SU-DHL-6 (cell line): ENCODE data around the gene KCNQ1OT1.

ENCODE experiments used
- H2AFZ ChIP-seq: fragments of 200-600 bp; sonication (generic); 2 replicates; pipeline ENCODE4 v1.6.1; 2014; ENCODE audit warnings: low read depth, mild to moderate bottlenecking, moderate library complexity, mixed read lengths, antibody characterized with exemption, low read length; ENCODE audit not compliant: severe bottlenecking
- H3F3A ChIP-seq: fragments of 200-600 bp; shearing (Covaris generic); 2 replicates; pipeline ENCODE4 v1.6.0; 2016; ENCODE audit warnings: antibody characterized with exemption, mild to moderate bottlenecking; ENCODE audit not compliant: insufficient read depth
- H3K27ac ChIP-seq: fragments of 200-600 bp; sonication (generic); 2 replicates; pipeline ENCODE4 v1.5.1; 2016; ENCODE audit warnings: low read depth, mild to moderate bottlenecking, low read length, moderate library complexity, mixed read lengths
- H3K27me3 ChIP-seq: fragments of 200-600 bp; sonication (generic), shearing (Covaris generic); 2 replicates; pipeline ENCODE4 v1.6.0; 2014; ENCODE audit warnings: mild to moderate bottlenecking, low read length
- H3K36me3 ChIP-seq: fragments of 200-600 bp; sonication (generic); 2 replicates; pipeline ENCODE4 v1.6.1; 2014; ENCODE audit warnings: mild to moderate bottlenecking, low read length, mixed read lengths
- H3K4me2 ChIP-seq: fragments of 300-600, 200-600 bp; shearing (Covaris generic), sonication (generic); 2 replicates; pipeline ENCODE4 v1.6.0; 2014; ENCODE audit warnings: low read length, low read depth, mild to moderate bottlenecking; ENCODE audit not compliant: poor library complexity, severe bottlenecking
- H3K4me3 ChIP-seq: fragments of 200-600 bp; sonication (generic); 2 replicates; pipeline ENCODE4 v1.5.1; 2014; ENCODE audit warnings: antibody characterized with exemption, low read length, mild to moderate bottlenecking, mixed read lengths; ENCODE audit not compliant: insufficient read depth, poor library complexity, severe bottlenecking
- H3K79me2 ChIP-seq: fragments of 200-600 bp; sonication (generic); 2 replicates; pipeline ENCODE4 v1.6.1; 2014; ENCODE audit warnings: mild to moderate bottlenecking, low read length, moderate library complexity; ENCODE audit not compliant: insufficient read depth
- H3K9ac ChIP-seq: fragments of 200-600 bp; sonication (generic); 2 replicates; pipeline ENCODE4 v1.7.0; 2014; ENCODE audit warnings: mild to moderate bottlenecking, low read length
- H3K9me2 ChIP-seq: fragments of 200-600 bp; sonication (generic); replicated peaks from 2 replicates; pipeline ENCODE4 v1.6.1; 2014; ENCODE audit warnings: low read length; ENCODE audit not compliant: insufficient read depth
- H3K9me3 ChIP-seq: fragments of 200-600 bp; sonication (generic); 2 replicates; pipeline ENCODE4 v1.6.1; 2014; ENCODE audit warnings: low read length, mixed read lengths; ENCODE audit not compliant: insufficient read depth
- H4K20me1 ChIP-seq: fragments of 200-600 bp; sonication (generic); 2 replicates; pipeline ENCODE4 v1.6.1; 2014; ENCODE audit warnings: low read depth, mild to moderate bottlenecking, antibody characterized with exemption, low read length, moderate library complexity, mixed read lengths
- CTCF ChIP-seq: fragments of 200-600 bp; sonication (generic); IDR thresholded peaks from one replicate; pipeline ENCODE4 v1.5.1; 2017; ENCODE audit warnings: antibody characterized with exemption, mild to moderate bottlenecking, low read length, moderate library complexity; ENCODE audit not compliant: insufficient read depth, poor library complexity, severe bottlenecking
- EZH2phosphoT487 ChIP-seq: fragments of 200-600 bp; sonication (generic), shearing (Covaris generic); conservative IDR thresholded peaks from 2 replicates; pipeline ENCODE4 v1.6.1; 2018; ENCODE audit warnings: mild to moderate bottlenecking, antibody characterized with exemption, low read length, moderate library complexity, mixed read lengths

KCNQ1OT1 gene

GRCh38 chr11:2663506-2663905, 36.3 kb downstream of the KCNQ1OT1 start:
- no peaks in the 10 kb centered on the region for H4K20me1 ChIP-seq
- no peaks in the 10 kb centered on the region for H3K36me3 ChIP-seq

GRCh38 chr11:2662430-2663299, 37.1 kb downstream of the KCNQ1OT1 start:
- H3K36me3 ChIP-seq, result no peaks in the 10 kb centered on the region
- H4K20me1 ChIP-seq, result no peaks in the 10 kb centered on the region
- no peaks in the 10 kb centered on the region for H3K9me2 ChIP-seq
- no peak overlapping the region for H3K4me2 ChIP-seq
- H3K27ac ChIP-seq, result no peak overlapping the region
- no peak overlapping the region for H3K9ac ChIP-seq
- no peaks in the 10 kb centered on the region for H3K27me3 ChIP-seq
- no peaks in the 10 kb centered on the region for H3K79me2 ChIP-seq
- TF ChIP-seq EZH2phosphoT487 (no peak), CTCF (no peak)
- no peak overlapping the region for H3K4me3 ChIP-seq
- H2AFZ ChIP-seq, result no peak overlapping the region
- peaks cover 16% of the 10 kb centered on the region; the same call in 1 of the 2 replicates for H3K9me3 ChIP-seq
- no peaks in the 10 kb centered on the region for H3F3A ChIP-seq

More at GRCh38 chr11:2663506-2663905, 36.3 kb downstream of the KCNQ1OT1 start:
- TF ChIP-seq EZH2phosphoT487 (no peak), CTCF (no peak)
- H3K4me3 ChIP-seq, result no peak overlapping the region
- H3K9ac ChIP-seq, result no peak overlapping the region
- H2AFZ ChIP-seq, result no peak overlapping the region
- no peak overlapping the region for H3K4me2 ChIP-seq
- no peaks in the 10 kb centered on the region for H3K27me3 ChIP-seq
- peaks cover 16% of the 10 kb centered on the region; the same call in 1 of the 2 replicates for H3K9me3 ChIP-seq
- H3K9me2 ChIP-seq, result no peaks in the 10 kb centered on the region
- H3K79me2 ChIP-seq, result no peaks in the 10 kb centered on the region
- no peak overlapping the region for H3K27ac ChIP-seq
- H3F3A ChIP-seq, result no peaks in the 10 kb centered on the region

- Histone ChIP-seq H3K27me3 (no peaks in the 10 kb centered on the region), H3K4me2 (no peak overlapping the region), H4K20me1 (no peaks in the 10 kb centered on the region), H3K4me3 (no peak overlapping the region), H3K9ac (no peak overlapping the region), H3K36me3 (no peaks in the 10 kb centered on the region), H3K27ac (no peak overlapping the region), H3K9me3 (peaks cover 16% of the 10 kb centered on the region; the same call in 1 of the 2 replicates), H3F3A (no peaks in the 10 kb centered on the region), H3K79me2 (no peaks in the 10 kb centered on the region), H3K9me2 (no peaks in the 10 kb centered on the region), H2AFZ (no peak overlapping the region)
- TF ChIP-seq EZH2phosphoT487, result no peak
- no peak for TF ChIP-seq CTCF
Observed at GRCh38 chr11:2662024-2662312, 37.8 kb downstream of the KCNQ1OT1 start.
